Mucosa of descending colon (tissue), 3 donors: ENCODE data around the gene ICE1. TPM values are rescaled to one million over a fixed set of nuclear protein-coding genes. Genes with fewer than 3 reads are reported as not detected.
"Not testable (repeated sequence)": the region's sequence is repeated elsewhere in the genome, so short reads cannot be mapped to it uniquely, and the experiment has no call there.

Experiments
- ATAC-seq: fragments of 200-7000 bp; cut with Tn5 transposase; one replicate; pipeline ENCODE4 v1.9.1; 2020; ENCODE audit warnings: mild to moderate bottlenecking, moderate library complexity
- DNase-seq, 3 donors: peaks; one replicate each; pipeline ENCODE4 v3.0.0-alpha.2; 2020
- H3K36me3 ChIP-seq: fragments of 200-600 bp; one replicate; pipeline ENCODE4 v1.8.0; 2021; ENCODE audit warnings: low read depth, mild to moderate bottlenecking
- H3K4me1 ChIP-seq: fragments of 200-600 bp; one replicate; pipeline ENCODE4 v1.8.0; 2021; ENCODE audit warnings: low read depth, mild to moderate bottlenecking
- H3K4me3 ChIP-seq: fragments of 200-600 bp; one replicate; pipeline ENCODE4 v1.8.0; 2021; ENCODE audit warnings: mild to moderate bottlenecking
- H3K9me3 ChIP-seq: fragments of 200-600 bp; one replicate; pipeline ENCODE4 v1.8.0; 2021; ENCODE audit warnings: mild to moderate bottlenecking
- intact Hi-C, 2 donors: fragments of 100-400 bp; cut with DNase I in 1 of 2; cut with micrococcal nuclease in 1 of 2; formaldehyde crosslinking; loops; one replicate each; pipeline versions ENCODE4 v1.11.0 to v1.11.1; 2022; cut with DNase I, micrococcal nuclease
- total RNA-seq, 3 donors: library from RNA; stranded (reverse); fragmentation: NEBNext Ultra II Directional in 2 of 3; extraction: Animal tissue kit (Norgen Biotek cat#: 25700) in 2 of 3; gene quantifications; one replicate each; pipeline versions ENCODE4 v1.2.1 to v1.2.4, GENCODE V29; 2021 to 2023
- TF ChIP-seq, protein P1 (sequence below): fragments of 200-600 bp; IDR thresholded peaks from one replicate; pipeline ENCODE4 v1.8.0; 2022; ENCODE audit warnings: antibody characterized with exemption, mild to moderate bottlenecking
- donor health status: DM: no; HTN: no; CAD: no; lungs with moderate emphysema.
- donor health status: DM: no; HTN: no; CAD: no.
- donor health status: DM: no; HTN: yes; CAD: no.

Gene ICE1
- total RNA-seq, 3 donors from 2014 or later, result 16.9 to 30.7 (median 18.1) TPM

DNA sequence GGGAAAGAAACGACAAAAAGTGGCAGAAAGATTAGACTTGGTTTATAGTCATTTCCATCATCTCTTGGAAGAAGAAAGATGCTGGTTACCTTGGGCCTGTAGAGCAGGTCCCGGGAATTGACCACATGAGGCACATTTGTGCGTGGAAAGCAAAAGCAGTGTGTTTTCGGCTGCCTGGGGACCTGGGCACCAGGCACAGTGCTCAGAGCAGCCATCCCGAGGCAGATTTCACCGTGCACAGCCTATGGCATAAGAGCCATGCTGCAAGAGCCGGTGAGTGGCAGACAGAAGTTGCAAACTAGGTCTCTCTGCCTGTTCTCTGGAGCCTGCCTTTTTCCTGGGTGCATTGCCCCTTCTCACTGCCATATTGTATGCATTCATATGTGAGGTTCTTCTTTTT, 77.0 kb downstream of the ICE1 start:
- Histone ChIP-seq H3K9me3 (peaks cover 2% of the 10 kb centered on the region), H3K36me3 (no peaks in the 10 kb centered on the region), H3K4me1 (peaks cover 6% of the 10 kb centered on the region), H3K4me3 (no peak overlapping the region)
- intact Hi-C loops, result loop anchor here in 1 of 2 donors (10.0 kb wide), 2 partner anchors 1075 to 1245 kb away; no protein-coding TSS in a partner anchor
- TF ChIP-seq, protein P1, sequence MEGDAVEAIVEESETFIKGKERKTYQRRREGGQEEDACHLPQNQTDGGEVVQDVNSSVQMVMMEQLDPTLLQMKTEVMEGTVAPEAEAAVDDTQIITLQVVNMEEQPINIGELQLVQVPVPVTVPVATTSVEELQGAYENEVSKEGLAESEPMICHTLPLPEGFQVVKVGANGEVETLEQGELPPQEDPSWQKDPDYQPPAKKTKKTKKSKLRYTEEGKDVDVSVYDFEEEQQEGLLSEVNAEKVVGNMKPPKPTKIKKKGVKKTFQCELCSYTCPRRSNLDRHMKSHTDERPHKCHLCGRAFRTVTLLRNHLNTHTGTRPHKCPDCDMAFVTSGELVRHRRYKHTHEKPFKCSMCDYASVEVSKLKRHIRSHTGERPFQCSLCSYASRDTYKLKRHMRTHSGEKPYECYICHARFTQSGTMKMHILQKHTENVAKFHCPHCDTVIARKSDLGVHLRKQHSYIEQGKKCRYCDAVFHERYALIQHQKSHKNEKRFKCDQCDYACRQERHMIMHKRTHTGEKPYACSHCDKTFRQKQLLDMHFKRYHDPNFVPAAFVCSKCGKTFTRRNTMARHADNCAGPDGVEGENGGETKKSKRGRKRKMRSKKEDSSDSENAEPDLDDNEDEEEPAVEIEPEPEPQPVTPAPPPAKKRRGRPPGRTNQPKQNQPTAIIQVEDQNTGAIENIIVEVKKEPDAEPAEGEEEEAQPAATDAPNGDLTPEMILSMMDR, result no peak
- DNase-seq (no peak), ATAC-seq (no peak)

- TF ChIP-seq, protein P1, result no peak
- no peak for DNase-seq
- intact Hi-C loops, result no loop called here
- Histone ChIP-seq H3K36me3 (no peaks in the 10 kb centered on the region), H3K4me1 (no peaks in the 10 kb centered on the region), H3K4me3 (no peak overlapping the region), H3K9me3 (peaks cover 5% of the 10 kb centered on the region)
- no peak for ATAC-seq
These were observed 81.8 kb downstream of the ICE1 start for GRCh38 chr5:5504325-5504724.

DNA sequence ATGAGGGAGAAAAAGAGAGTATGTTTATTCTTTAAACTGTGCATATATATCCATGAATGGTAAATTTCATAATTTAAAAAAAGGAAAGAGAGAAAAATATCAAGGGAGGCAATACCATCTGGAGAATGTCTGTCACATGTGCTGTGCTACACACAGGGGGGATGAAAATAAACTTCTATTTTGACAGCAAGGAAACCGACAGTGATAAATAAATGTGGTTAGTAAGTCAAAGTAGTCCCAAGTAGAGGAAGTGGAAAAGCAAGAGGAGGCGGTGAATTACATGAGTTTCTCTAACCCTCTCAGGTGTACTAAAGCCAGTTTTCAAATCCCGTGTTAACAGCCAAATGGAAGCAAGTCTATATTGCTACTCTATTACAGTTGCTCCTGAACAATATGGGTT, 83.3 kb downstream of the ICE1 start:
- intact Hi-C loops, result no loop called here
- no peaks in the 10 kb centered on the region for H3K36me3 ChIP-seq
- no peak overlapping the region for H3K4me3 ChIP-seq
- H3K4me1 ChIP-seq, result no peaks in the 10 kb centered on the region
- TF ChIP-seq, protein P1, result no peak
- ATAC-seq, result no peak
- H3K9me3 ChIP-seq, result peaks cover 5% of the 10 kb centered on the region
- no peak for DNase-seq

DNA sequence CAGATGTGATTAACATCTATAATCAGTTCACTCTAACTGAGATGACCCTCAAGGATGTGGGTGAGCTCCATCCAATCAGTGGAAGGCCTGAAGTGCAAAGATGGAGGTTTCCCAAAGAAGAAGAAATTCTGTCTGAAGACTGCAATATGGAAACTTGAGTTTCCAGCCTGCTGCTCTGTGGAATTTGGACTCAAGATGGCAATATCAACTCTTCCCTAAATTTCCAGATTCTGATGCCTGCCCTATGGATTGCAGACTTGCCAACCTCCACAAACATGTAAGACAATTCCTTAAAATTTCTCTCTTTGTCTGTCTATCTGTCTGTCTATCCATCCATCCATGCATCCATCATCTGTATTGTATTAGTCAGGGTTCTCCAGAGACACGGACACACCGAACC, 85.9 kb downstream of the ICE1 start:
- DNase-seq, result no peak
- ATAC-seq, result no peak
- intact Hi-C loops, result no loop called here
- H3K9me3 ChIP-seq, result peaks cover 5% of the 10 kb centered on the region
- TF ChIP-seq, protein P1, result no peak
- H3K4me1 ChIP-seq, result no peaks in the 10 kb centered on the region
- H3K4me3 ChIP-seq, result no peak overlapping the region
- no peaks in the 10 kb centered on the region for H3K36me3 ChIP-seq

- no peak for DNase-seq
- no peaks in the 10 kb centered on the region for H3K4me1 ChIP-seq
- no peak overlapping the region for H3K4me3 ChIP-seq
- intact Hi-C loops, result no loop called here
- ATAC-seq, result no peak
- H3K36me3 ChIP-seq, result no peaks in the 10 kb centered on the region
- H3K9me3 ChIP-seq, result no peaks in the 10 kb centered on the region
- TF ChIP-seq, protein P1, result no peak
These were observed 89.5 kb downstream of the ICE1 start for GRCh38 chr5:5511904-5512416.

- no peak for DNase-seq
- no peaks in the 10 kb centered on the region for H3K4me1 ChIP-seq
- no peaks in the 10 kb centered on the region for H3K9me3 ChIP-seq
- ATAC-seq, result no peak
- H3K36me3 ChIP-seq, result no peaks in the 10 kb centered on the region
- TF ChIP-seq, protein P1, result no peak
- intact Hi-C loops, result no loop called here
- no peak overlapping the region for H3K4me3 ChIP-seq
These were observed 90.1 kb downstream of the ICE1 start for GRCh38 chr5:5512543-5512942.

DNA sequence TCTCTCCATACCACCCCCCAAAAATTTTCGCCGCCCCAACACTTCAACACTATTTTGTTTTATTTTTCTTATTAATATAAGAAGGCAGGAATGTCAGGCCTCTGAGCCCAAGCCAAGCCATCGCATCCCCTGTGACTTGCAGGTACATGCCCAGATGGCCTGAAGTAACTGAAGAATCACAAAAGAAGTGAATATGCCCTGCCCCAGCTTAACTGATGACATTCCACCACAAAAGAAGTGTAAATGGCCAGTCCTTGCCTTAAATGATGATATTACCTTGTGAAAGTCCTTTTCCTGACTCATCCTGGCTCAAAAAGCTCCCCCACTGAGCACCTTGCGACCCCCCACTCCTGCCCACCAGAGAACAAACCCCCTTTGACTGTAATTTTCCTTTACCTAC, 98.1 kb downstream of the ICE1 start:
- H3K36me3 ChIP-seq, ATAC-seq, H3K4me1 ChIP-seq, H3K9me3 ChIP-seq, H3K4me3 ChIP-seq, intact Hi-C loops, DNase-seq: not testable (repeated sequence)
